LNCaP clone FGC (cell line): ENCODE measurements around the gene LPP.
A peak's percentile ranks its signal among the peaks of the same experiment; 100 is the strongest.

Experiments used
- DNase-seq: peaks from one replicate; pipeline ENCODE4 v3.0.0-alpha.2; 2011; ENCODE audit warnings: low read depth
- H3K4me3 ChIP-seq: 2 replicates; pipeline ENCODE4 v1.5.1; 2011; ENCODE audit warnings: mild to moderate bottlenecking, low read depth, low read length, control low read depth
- TF ChIP-seq, protein P1 (sequence below): IDR thresholded peaks from 2 replicates; pipeline ENCODE4 v1.5.1; 2012; ENCODE audit warnings: mild to moderate bottlenecking; ENCODE audit not compliant: control insufficient read depth, insufficient read depth; ENCODE audit errors: extremely low read depth

Gene LPP

DNA sequence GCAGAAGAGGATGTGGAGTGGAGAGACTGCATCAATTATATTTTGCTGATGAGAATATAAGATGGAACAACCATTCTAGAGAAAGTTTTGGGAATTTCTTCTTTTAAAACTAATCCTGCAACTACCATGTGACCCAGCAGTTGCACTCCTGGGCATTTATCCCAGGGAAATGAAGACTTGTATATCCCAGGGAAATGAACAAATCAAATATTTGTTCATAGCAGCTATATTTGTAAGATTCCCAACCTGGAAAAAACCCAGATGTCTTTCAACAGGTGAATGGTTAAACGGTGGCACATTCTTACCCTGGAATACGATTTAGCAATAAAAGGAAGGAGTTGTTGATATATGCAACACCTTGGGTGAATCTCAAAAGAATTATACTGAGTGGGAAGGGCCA lies 632.5 kb downstream of the LPP start:
- peak; percentile 95 for DNase-seq
- H3K4me3 ChIP-seq: no peak overlapping the region
- TF ChIP-seq, protein P1, sequence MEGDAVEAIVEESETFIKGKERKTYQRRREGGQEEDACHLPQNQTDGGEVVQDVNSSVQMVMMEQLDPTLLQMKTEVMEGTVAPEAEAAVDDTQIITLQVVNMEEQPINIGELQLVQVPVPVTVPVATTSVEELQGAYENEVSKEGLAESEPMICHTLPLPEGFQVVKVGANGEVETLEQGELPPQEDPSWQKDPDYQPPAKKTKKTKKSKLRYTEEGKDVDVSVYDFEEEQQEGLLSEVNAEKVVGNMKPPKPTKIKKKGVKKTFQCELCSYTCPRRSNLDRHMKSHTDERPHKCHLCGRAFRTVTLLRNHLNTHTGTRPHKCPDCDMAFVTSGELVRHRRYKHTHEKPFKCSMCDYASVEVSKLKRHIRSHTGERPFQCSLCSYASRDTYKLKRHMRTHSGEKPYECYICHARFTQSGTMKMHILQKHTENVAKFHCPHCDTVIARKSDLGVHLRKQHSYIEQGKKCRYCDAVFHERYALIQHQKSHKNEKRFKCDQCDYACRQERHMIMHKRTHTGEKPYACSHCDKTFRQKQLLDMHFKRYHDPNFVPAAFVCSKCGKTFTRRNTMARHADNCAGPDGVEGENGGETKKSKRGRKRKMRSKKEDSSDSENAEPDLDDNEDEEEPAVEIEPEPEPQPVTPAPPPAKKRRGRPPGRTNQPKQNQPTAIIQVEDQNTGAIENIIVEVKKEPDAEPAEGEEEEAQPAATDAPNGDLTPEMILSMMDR: no peak

DNA sequence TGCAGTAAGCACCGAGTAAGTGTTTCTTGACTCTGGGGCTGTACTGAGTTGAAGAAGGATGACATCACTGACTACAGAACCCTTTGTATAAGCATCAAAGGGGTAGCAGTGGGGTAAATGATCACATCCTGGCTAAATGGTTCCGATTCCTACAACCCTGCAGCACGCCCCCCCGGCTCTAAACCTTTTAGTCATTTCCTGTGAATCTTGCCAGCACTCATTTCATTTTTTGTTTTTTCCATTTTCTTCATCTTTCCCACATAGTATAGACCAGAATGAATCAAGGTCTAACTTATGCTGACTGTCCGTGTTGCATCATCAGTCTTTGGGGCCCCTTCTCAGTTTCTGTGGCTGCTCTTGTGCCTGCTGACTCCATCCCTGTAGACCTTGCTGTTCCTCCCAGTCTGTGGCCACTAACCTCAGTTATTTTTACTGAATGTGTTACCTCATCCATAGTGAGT lies 634.7 kb downstream of the LPP start:
- no peak overlapping the region for H3K4me3 ChIP-seq
- TF ChIP-seq, protein P1: no peak
- DNase-seq: no peak

DNA sequence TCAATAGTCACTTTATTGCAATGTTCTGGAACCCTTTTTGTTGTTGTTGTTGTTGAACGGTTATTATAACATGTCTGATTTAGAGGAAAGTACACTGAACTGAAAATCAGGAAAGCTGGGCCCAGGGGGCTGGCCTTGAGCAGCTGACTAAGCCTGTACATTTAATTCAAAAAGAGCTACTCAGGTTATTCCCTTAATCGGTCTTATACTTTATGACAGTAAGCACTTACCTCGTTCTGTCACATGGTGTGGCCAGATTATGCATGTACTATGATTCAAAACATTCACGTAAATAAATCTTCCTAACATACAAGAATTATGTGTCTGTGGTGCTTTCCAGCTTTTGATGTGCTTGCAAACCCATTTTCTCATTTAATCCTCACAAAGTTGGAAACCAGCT lies 635.3 kb downstream of the LPP start:
- H3K4me3 ChIP-seq: no peak overlapping the region
- no peak for DNase-seq
- TF ChIP-seq, protein P1: no peak

DNA sequence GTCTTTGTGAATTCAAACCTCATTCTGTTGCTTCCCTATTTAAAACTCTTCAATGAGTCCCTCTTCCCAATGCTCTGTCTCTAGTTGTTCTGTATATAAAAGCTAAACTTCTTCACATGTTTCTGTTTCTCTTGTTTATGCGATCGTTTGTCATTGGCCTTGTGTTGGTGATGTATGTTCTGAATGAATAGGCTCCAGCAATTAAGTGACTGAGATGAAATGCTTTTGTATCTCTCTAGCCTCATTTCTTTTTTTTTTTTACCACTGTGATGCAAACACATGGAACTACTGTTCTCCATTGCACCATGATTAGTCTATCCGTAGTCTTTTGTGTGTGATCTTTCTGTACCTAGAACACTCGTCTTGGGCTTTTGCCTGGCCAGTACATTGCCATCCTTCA lies 637.4 kb downstream of the LPP start:
- H3K4me3 ChIP-seq: no peak overlapping the region
- TF ChIP-seq, protein P1: no peak
- DNase-seq: no peak

DNA sequence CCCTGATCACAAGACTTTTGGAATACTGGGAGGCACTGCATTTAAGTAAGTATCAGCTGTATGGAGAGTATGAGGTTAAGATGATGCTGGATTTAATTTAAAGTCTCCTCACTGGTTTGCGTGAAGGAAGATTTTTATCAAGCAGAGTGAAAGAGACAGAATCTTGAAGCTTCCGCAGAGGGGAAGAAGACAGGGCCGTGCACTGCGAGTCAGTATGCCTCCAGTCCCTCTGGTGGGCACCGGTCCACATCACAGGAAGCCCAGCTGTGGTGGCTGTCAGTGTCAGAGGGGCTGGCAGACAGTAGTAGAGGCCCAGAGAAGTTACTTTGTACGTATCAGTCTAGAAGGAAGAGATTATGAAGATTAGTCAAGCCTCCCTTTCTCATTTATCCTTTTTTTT lies 638.8 kb downstream of the LPP start:
- no peak for DNase-seq
- H3K4me3 ChIP-seq: no peak overlapping the region
- TF ChIP-seq, protein P1: no peak

DNA sequence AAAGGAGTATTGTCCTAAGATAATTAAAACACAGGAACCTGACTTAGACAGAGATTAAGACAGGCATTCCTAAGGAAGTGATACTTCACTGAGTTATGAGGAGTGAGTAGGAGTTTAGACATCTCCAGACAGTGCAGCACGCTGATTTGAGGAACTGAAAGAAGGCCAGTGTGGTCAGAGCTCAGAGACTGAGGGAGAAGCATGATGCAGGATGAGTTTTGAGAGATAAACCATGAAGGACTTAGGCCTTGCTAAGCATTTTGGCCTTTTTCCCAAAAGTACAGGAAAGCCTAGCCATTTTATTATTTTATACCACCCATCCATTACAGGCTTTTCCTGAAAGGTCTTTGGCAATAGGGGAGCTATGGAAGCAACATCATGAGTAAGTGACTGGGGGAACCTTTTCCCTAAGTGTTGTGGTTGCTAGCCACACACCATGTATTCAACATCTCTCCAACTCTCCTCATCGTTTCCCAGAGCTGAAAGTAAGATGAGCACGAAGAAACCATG lies 642.2 kb downstream of the LPP start:
- no peak overlapping the region for H3K4me3 ChIP-seq
- DNase-seq: no peak
- TF ChIP-seq, protein P1: no peak

DNA sequence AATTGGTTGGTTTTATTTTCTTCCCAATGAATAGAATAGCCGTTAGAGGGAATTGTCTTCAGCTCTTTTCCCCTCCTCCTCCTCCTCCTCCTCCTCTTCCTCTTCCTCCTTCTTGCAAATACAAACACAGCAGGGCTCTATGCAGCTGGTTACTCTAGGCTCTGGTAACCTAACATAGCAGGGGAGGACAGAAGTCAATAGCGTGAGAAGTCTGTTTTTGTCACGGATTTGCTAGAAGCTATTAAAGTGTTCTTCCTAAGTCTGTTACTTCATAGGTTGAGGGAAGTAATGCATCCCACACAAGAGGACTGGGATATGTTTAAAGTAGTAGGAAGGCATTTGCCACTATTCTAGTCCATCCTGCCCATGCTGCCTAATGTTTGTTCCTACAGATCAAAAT lies 643.1 kb downstream of the LPP start:
- TF ChIP-seq, protein P1: no peak
- H3K4me3 ChIP-seq: no peak overlapping the region
- DNase-seq: no peak
